ENCODE data around the gene ZCCHC17. TPM values are rescaled to one million over a fixed set of nuclear protein-coding genes. Genes with fewer than 3 reads are reported as not detected.

ZCCHC17 gene
- total and polyA plus RNA-seq, 2 experiments from 2014 or later = 25.9 to 44.3 TPM

DNA sequence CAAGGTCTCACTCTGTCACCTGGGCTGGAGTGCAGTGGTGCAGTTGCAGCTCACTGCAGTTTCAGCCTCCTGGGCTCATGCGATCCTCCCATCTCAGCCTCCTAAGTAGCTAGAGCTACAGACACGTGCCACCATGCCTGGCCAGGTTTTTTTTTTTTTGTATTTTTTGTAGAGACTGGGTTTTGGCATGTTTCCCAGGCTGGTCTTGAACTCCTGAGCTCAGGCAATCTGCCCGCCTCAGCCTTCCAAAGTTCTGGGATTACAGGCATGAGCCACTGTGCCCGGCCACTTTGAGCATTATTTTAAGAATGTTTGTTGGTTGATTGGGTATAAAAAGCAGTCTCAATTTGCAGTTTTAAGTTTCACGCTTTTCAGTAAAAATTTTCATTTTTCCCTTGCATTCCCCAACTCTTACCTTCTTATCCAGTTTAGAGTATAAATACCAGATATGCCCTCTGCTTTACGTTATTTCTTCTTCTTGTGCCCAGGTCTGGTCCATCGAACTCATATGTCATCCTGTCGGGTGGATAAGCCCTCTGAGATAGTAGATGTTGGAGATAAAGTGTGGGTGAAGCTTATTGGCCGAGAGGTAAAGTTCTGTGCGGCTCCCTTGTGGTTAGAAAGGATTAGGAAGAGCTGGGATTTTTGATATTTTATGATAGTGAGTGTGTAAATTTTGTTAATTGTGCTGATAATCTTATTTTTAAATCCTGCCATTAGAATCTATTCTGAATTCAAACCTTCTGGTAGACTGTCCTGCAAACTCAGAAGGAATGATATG, 40.0 kb downstream of the ZCCHC17 start:
- DNase-seq (ENCODE audit: low spot score) = no peak
- no peaks in the 10 kb centered on the region for H3K27me3 ChIP-seq
- H3K4me2 ChIP-seq = no peak overlapping the region
- no peak overlapping the region for H3K27ac ChIP-seq
- no peak for TF ChIP-seq EZH2phosphoT487 (IDR thresholded peaks at IDR 0.05; ENCODE audit: low read depth, severe bottlenecking, unreplicated experiment)
- H3K9me3 ChIP-seq (ENCODE audit: low read depth) = no peaks in the 10 kb centered on the region
- WGBS (ENCODE audit: low lambda C conversion rate, missing lambda C conversion rate) = 67% methylated on average over 10 of the region's 10 CpGs
- no peak overlapping the region for H2AFZ ChIP-seq
- no peaks in the 10 kb centered on the region for H3K4me1 ChIP-seq (ENCODE audit: insufficient read depth)
- H3K36me3 ChIP-seq (replicated peaks; ENCODE audit: insufficient read depth, low read depth) = no peaks in the 10 kb centered on the region
- no peak overlapping the region for H3K4me3 ChIP-seq
- H3K79me2 ChIP-seq = no peaks in the 10 kb centered on the region
- H3K9me2 ChIP-seq (replicated peaks; ENCODE audit: insufficient read depth) = no peaks in the 10 kb centered on the region
- H4K20me1 ChIP-seq (ENCODE audit: insufficient read depth, poor library complexity, severe bottlenecking) = no peaks in the 10 kb centered on the region

DNA sequence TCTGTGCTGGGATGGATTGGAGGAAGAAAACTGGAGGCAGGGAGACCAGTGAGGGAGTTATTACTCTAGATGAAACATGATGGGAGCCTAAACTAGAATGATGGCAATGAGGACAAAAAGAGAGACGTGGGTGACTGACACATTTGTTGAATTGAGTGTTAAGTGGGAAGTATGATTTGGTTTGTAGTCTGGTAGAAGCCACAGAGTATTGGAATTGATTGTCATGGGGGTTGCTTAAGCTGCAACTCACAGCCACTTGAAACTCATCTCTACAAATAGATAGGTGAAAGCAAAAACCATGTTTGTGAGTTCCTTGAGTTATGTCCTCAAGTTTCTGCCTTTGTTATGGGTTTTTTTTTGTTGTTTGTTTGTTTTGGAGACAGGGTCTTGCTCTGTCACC, 47.7 kb downstream of the ZCCHC17 start:
- Histone ChIP-seq H2AFZ (no peak overlapping the region), H3K4me2 (no peak overlapping the region), H3K4me3 (no peak overlapping the region), H3K27me3 (no peaks in the 10 kb centered on the region), H3K4me1 (ENCODE audit: insufficient read depth) (no peaks in the 10 kb centered on the region), H3K9me2 (replicated peaks; ENCODE audit: insufficient read depth) (no peaks in the 10 kb centered on the region), H3K79me2 (no peaks in the 10 kb centered on the region), H3K36me3 (replicated peaks; ENCODE audit: insufficient read depth, low read depth) (no peaks in the 10 kb centered on the region), H3K27ac (no peak overlapping the region), H3K9me3 (ENCODE audit: low read depth) (no peaks in the 10 kb centered on the region), H4K20me1 (ENCODE audit: insufficient read depth, poor library complexity, severe bottlenecking) (no peaks in the 10 kb centered on the region)
- DNase-seq (ENCODE audit: low spot score) = no peak
- TF ChIP-seq EZH2phosphoT487 (IDR thresholded peaks at IDR 0.05; ENCODE audit: low read depth, severe bottlenecking, unreplicated experiment) (no peak), EZH2 (IDR thresholded peaks at IDR 0.05; ENCODE audit: borderline replicate concordance) (no peak)
- TF ChIP-seq, protein P1, sequence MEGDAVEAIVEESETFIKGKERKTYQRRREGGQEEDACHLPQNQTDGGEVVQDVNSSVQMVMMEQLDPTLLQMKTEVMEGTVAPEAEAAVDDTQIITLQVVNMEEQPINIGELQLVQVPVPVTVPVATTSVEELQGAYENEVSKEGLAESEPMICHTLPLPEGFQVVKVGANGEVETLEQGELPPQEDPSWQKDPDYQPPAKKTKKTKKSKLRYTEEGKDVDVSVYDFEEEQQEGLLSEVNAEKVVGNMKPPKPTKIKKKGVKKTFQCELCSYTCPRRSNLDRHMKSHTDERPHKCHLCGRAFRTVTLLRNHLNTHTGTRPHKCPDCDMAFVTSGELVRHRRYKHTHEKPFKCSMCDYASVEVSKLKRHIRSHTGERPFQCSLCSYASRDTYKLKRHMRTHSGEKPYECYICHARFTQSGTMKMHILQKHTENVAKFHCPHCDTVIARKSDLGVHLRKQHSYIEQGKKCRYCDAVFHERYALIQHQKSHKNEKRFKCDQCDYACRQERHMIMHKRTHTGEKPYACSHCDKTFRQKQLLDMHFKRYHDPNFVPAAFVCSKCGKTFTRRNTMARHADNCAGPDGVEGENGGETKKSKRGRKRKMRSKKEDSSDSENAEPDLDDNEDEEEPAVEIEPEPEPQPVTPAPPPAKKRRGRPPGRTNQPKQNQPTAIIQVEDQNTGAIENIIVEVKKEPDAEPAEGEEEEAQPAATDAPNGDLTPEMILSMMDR (IDR thresholded peaks at IDR 0.05; ENCODE audit: poor library complexity) = no peak
- WGBS (ENCODE audit: low lambda C conversion rate, missing lambda C conversion rate) = 17% methylated on average over 1 of the region's 1 CpG

DNA sequence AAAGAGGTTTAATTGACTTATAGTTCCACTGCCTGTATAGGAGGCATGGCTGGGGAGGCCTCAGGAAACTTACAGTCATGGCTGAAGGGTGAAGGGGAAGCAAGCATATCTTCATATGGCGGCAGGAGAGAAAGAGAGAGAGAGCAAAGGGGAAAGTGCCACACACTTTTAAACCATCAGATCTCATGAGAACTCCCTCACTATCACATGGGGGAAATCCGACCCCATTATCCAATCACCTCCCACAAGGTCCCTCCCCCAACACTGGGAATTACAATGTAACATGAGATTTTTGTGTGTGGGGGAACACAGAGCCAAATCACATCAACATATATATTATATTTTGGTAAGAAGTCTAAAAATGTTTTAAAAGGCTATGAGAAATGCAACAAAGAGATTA, 48.8 kb downstream of the ZCCHC17 start:
- Histone ChIP-seq H3K27ac (no peak overlapping the region), H3K9me2 (replicated peaks; ENCODE audit: insufficient read depth) (no peaks in the 10 kb centered on the region), H3K27me3 (no peaks in the 10 kb centered on the region), H3K4me1 (ENCODE audit: insufficient read depth) (no peaks in the 10 kb centered on the region), H2AFZ (no peak overlapping the region), H3K79me2 (no peaks in the 10 kb centered on the region), H3K4me2 (no peak overlapping the region), H3K4me3 (no peak overlapping the region), H3K36me3 (replicated peaks; ENCODE audit: insufficient read depth, low read depth) (no peaks in the 10 kb centered on the region), H4K20me1 (ENCODE audit: insufficient read depth, poor library complexity, severe bottlenecking) (no peaks in the 10 kb centered on the region), H3K9me3 (ENCODE audit: low read depth) (no peaks in the 10 kb centered on the region)
- no peak for DNase-seq (ENCODE audit: low spot score)
- 69% methylated on average over 2 of the region's 2 CpGs for WGBS (ENCODE audit: low lambda C conversion rate, missing lambda C conversion rate)
- TF ChIP-seq EZH2phosphoT487 (IDR thresholded peaks at IDR 0.05; ENCODE audit: low read depth, severe bottlenecking, unreplicated experiment) = no peak
- TF ChIP-seq, protein P1 (IDR thresholded peaks at IDR 0.05; ENCODE audit: poor library complexity) = no peak
- TF ChIP-seq EZH2 (IDR thresholded peaks at IDR 0.05; ENCODE audit: borderline replicate concordance) = no peak

DNA sequence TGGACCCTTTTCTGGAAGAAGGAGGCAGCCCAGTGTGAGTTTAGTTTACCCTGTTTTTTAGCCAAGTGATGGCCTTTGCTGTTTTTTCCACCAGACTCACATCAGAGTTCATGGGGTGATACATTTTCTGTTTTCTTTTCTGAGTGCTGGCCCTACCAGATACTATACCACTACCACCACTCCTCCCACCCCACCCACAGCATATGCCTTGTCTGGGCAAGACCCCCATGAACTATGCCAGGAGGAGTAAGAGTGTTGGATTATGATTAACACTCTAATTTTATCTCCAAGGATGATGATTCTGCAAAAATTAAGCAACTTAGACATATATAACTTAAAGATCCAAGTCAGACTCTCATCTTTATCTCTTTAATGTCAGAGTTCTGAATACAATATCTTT, 50.0 kb downstream of the ZCCHC17 start:
- H4K20me1 ChIP-seq (ENCODE audit: insufficient read depth, poor library complexity, severe bottlenecking) = no peaks in the 10 kb centered on the region
- H2AFZ ChIP-seq = no peak overlapping the region
- H3K4me1 ChIP-seq (ENCODE audit: insufficient read depth) = no peaks in the 10 kb centered on the region
- H3K4me2 ChIP-seq = no peak overlapping the region
- no peak for DNase-seq (ENCODE audit: low spot score)
- no peaks in the 10 kb centered on the region for H3K9me2 ChIP-seq (replicated peaks; ENCODE audit: insufficient read depth)
- H3K4me3 ChIP-seq = no peak overlapping the region
- H3K36me3 ChIP-seq (replicated peaks; ENCODE audit: insufficient read depth, low read depth) = no peaks in the 10 kb centered on the region
- no peaks in the 10 kb centered on the region for H3K9me3 ChIP-seq (ENCODE audit: low read depth)
- H3K79me2 ChIP-seq = no peaks in the 10 kb centered on the region
- TF ChIP-seq, protein P1 (IDR thresholded peaks at IDR 0.05; ENCODE audit: poor library complexity) = no peak
- TF ChIP-seq EZH2 (IDR thresholded peaks at IDR 0.05; ENCODE audit: borderline replicate concordance) (no peak), EZH2phosphoT487 (IDR thresholded peaks at IDR 0.05; ENCODE audit: low read depth, severe bottlenecking, unreplicated experiment) (no peak)
- no peak overlapping the region for H3K27ac ChIP-seq
- H3K27me3 ChIP-seq = no peaks in the 10 kb centered on the region
